GM18498 (cell line): ENCODE data around the gene P2RY1.
"Not testable (repeated sequence)": the region's sequence is repeated elsewhere in the genome, so short reads cannot be mapped to it uniquely, and the experiment has no call there.

Experiments
- ATAC-seq: cut with Tn5 transposase; IDR thresholded peaks from one replicate; pipeline ENCODE4 v1.9.1; 2021; ENCODE audit warnings: mild to moderate bottlenecking, moderate library complexity; ENCODE audit not compliant: unreplicated experiment

The P2RY1 gene

GRCh38 chr3:152836269-152836668 lies 1.3 kb downstream of the P2RY1 start:
- ATAC-seq, result no peak

- no peak for ATAC-seq
These were observed 4.6 kb downstream of the P2RY1 start for GRCh38 chr3:152839511-152839910.

GRCh38 chr3:152841131-152841530 lies 6.2 kb downstream of the P2RY1 start:
- no peak for ATAC-seq

- no peak for ATAC-seq
These were observed 7.5 kb downstream of the P2RY1 start for GRCh38 chr3:152842413-152842812.

- ATAC-seq, result no peak
These were observed 9.0 kb downstream of the P2RY1 start for GRCh38 chr3:152843955-152844354.

- ATAC-seq, result not testable (repeated sequence)
These were observed 11.8 kb downstream of the P2RY1 start for GRCh38 chr3:152846572-152847202.

GRCh38 chr3:152847599-152847998 lies 12.7 kb downstream of the P2RY1 start:
- ATAC-seq, result not testable (repeated sequence)

GRCh38 chr3:152849996-152850578 lies 15.2 kb downstream of the P2RY1 start:
- ATAC-seq, result no peak

- ATAC-seq, result no peak
These were observed 18.3 kb downstream of the P2RY1 start for GRCh38 chr3:152853196-152853595.

- ATAC-seq, result no peak
These were observed 22.2 kb downstream of the P2RY1 start for GRCh38 chr3:152857082-152857481.

- ATAC-seq, result no peak
These were observed 23.4 kb downstream of the P2RY1 start for GRCh38 chr3:152858170-152858800.

- no peak for ATAC-seq
These were observed 25.8 kb downstream of the P2RY1 start for GRCh38 chr3:152860736-152861135.

GRCh38 chr3:152865668-152866245 lies 30.8 kb downstream of the P2RY1 start:
- ATAC-seq, result no peak

GRCh38 chr3:152870027-152870426 lies 35.1 kb downstream of the P2RY1 start:
- no peak for ATAC-seq

GRCh38 chr3:152873314-152873713 lies 38.4 kb downstream of the P2RY1 start:
- ATAC-seq, result not testable (repeated sequence)

- ATAC-seq, result no peak
These were observed 40.2 kb downstream of the P2RY1 start for GRCh38 chr3:152874896-152875749.

GRCh38 chr3:152879130-152879789 lies 44.3 kb downstream of the P2RY1 start:
- ATAC-seq, result no peak

- no peak for ATAC-seq
These were observed 44.9 kb downstream of the P2RY1 start for GRCh38 chr3:152879790-152880174.

GRCh38 chr3:152885076-152885475 lies 50.1 kb downstream of the P2RY1 start:
- ATAC-seq, result no peak
